Neural cell (in vitro differentiated cells): ENCODE data around the gene SLC10A7. TPM values are rescaled to one million over a fixed set of nuclear protein-coding genes. Genes with fewer than 3 reads are reported as not detected.

Experiments used
- H2AFZ ChIP-seq: fragments of 200-600, 300-800 bp; sonication (generic), shearing (Covaris generic); 2 replicates; pipeline ENCODE4 v1.6.0; 2014; ENCODE audit warnings: low read depth, mild to moderate bottlenecking, antibody characterized with exemption, low read length, moderate library complexity
- H3F3A ChIP-seq: fragments of 200-600 bp; shearing (Covaris generic); 2 replicates; pipeline ENCODE4 v1.6.1; 2016; ENCODE audit warnings: mild to moderate bottlenecking, moderate library complexity, mixed read lengths, antibody characterized with exemption, low read length; ENCODE audit not compliant: insufficient read depth, poor library complexity, severe bottlenecking
- H3K27ac ChIP-seq: fragments of 200-600, 300-800 bp; sonication (generic), shearing (Covaris generic); 2 replicates; pipeline ENCODE4 v1.5.1; 2014; ENCODE audit warnings: mild to moderate bottlenecking, low read length, moderate library complexity
- H3K27me3 ChIP-seq: fragments of 300-800, 200-600 bp; sonication (generic), shearing (Covaris generic); 2 replicates; pipeline ENCODE4 v1.6.0; 2014; ENCODE audit warnings: mild to moderate bottlenecking, low read depth, low read length, moderate library complexity; ENCODE audit not compliant: insufficient read depth
- H3K36me3 ChIP-seq: fragments of 300-800, 200-600 bp; sonication (generic), shearing (Covaris generic); 2 replicates; pipeline ENCODE4 v1.5.1; 2014; ENCODE audit warnings: mild to moderate bottlenecking, antibody characterized with exemption, low read length, moderate library complexity; ENCODE audit not compliant: insufficient read depth
- H3K4me2 ChIP-seq: fragments of 300-800, 200-600 bp; sonication (generic), shearing (Covaris generic); 2 replicates; pipeline ENCODE4 v1.6.0; 2014; ENCODE audit warnings: mild to moderate bottlenecking, low read length
- H3K4me3 ChIP-seq: fragments of 300-800, 200-600 bp; sonication (generic), shearing (Covaris generic); 2 replicates; pipeline ENCODE4 v1.5.1; 2014; ENCODE audit warnings: mild to moderate bottlenecking, low read length, moderate library complexity
- H3K79me2 ChIP-seq: fragments of 200-600 bp; shearing (Covaris generic); replicated peaks from 2 replicates; pipeline ENCODE4 v1.6.0; 2014; ENCODE audit warnings: mild to moderate bottlenecking, low read length, moderate library complexity; ENCODE audit not compliant: insufficient read depth
- H3K9ac ChIP-seq: fragments of 300-800, 200-600 bp; sonication (generic), shearing (Covaris generic); 2 replicates; pipeline ENCODE4 v1.6.1; 2016; ENCODE audit warnings: mild to moderate bottlenecking, low read length, mixed read lengths
- H3K9me2 ChIP-seq: fragments of 200-600 bp; shearing (Covaris generic); 2 replicates; pipeline ENCODE4 v1.6.1; 2016; ENCODE audit warnings: mild to moderate bottlenecking, low read length, mixed read lengths; ENCODE audit not compliant: insufficient read depth
- H3K9me3 ChIP-seq: fragments of 200-600, 300-800 bp; sonication (generic), shearing (Covaris generic); 2 replicates; pipeline ENCODE4 v1.6.1; 2016; ENCODE audit warnings: mild to moderate bottlenecking, mixed run types, low read length, moderate library complexity, mixed read lengths
- H4K20me1 ChIP-seq: fragments of 200-600 bp; shearing (Covaris generic); 2 replicates; pipeline ENCODE4 v1.6.1; 2016; ENCODE audit warnings: mild to moderate bottlenecking, mixed run types; ENCODE audit not compliant: insufficient read depth
- CTCF ChIP-seq: fragments of 450-650 bp; IDR thresholded peaks from 2 replicates; pipeline ENCODE4 v1.5.1; 2014; ENCODE audit warnings: antibody characterized with exemption, mild to moderate bottlenecking, moderate library complexity; ENCODE audit not compliant: poor library complexity, severe bottlenecking
- EP300 ChIP-seq: fragments of 450-650 bp; conservative IDR thresholded peaks from 2 replicates; pipeline ENCODE4 v1.6.1; 2014; ENCODE audit warnings: antibody characterized with exemption, mild to moderate bottlenecking, moderate library complexity; ENCODE audit not compliant: poor library complexity, severe bottlenecking
- EZH2 ChIP-seq: fragments of 200-600, 300-800 bp; shearing (Covaris generic), sonication (generic); IDR thresholded peaks from 2 replicates; pipeline ENCODE4 v1.6.1; 2014; ENCODE audit warnings: antibody characterized with exemption, low read length, borderline replicate concordance, mild to moderate bottlenecking; ENCODE audit not compliant: insufficient read depth, poor library complexity, severe bottlenecking
- MXI1 ChIP-seq: fragments of 450-650 bp; conservative IDR thresholded peaks from 2 replicates; pipeline ENCODE4 v1.6.1; 2014; ENCODE audit warnings: antibody characterized with exemption, mild to moderate bottlenecking; ENCODE audit not compliant: poor library complexity, severe bottlenecking
- POLR2AphosphoS5 ChIP-seq: IDR thresholded peaks from 2 replicates; pipeline ENCODE4 v1.6.1; 2012
- RAD21 ChIP-seq: fragments of 450-650 bp; conservative IDR thresholded peaks from 2 replicates; pipeline ENCODE4 v1.6.1; 2014; ENCODE audit warnings: antibody characterized with exemption, mild to moderate bottlenecking, moderate library complexity
- REST ChIP-seq: IDR thresholded peaks from 2 replicates; pipeline ENCODE4 v1.6.1; 2012; ENCODE audit warnings: borderline replicate concordance
- SMC3 ChIP-seq: fragments of 450-650 bp; conservative IDR thresholded peaks from 2 replicates; pipeline ENCODE4 v1.6.1; 2014; ENCODE audit warnings: antibody characterized with exemption, mild to moderate bottlenecking, moderate library complexity; ENCODE audit not compliant: poor library complexity
- TAF1 ChIP-seq: IDR thresholded peaks from 2 replicates; pipeline ENCODE4 v1.6.1; 2012; ENCODE audit warnings: low read depth
- polyA plus RNA-seq: library from polyadenylated mRNA; depleted of rRNA; stranded (reverse); fragments of >200 nt; gene quantifications from 2 replicates; pipeline ENCODE4 v1.2.3, GENCODE V29; 2014

The SLC10A7 gene
- polyA plus RNA-seq, 1 donor from 2014 or later, result 5.5 TPM

DNA sequence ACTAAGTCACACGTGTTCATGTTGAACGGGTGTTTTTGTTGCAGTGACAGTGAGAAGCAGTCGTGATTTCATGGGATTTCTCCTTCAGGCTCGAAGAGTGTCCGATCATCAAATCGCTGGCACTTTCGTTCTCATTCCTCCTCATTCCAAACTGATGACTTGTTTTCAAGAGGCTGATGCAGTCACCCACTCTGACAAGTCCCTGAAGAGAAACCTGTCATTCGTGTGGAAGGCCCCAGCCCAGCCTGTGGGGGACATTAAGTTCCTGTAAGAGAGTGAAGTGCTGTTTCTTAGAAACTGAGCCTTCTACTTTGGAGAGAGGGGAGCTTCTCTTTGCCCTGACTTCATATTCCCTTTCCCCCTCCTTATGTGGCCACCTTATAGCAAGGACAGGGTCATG lies 299.4 kb downstream of the SLC10A7 start:
- H3K4me3 ChIP-seq, result no peak overlapping the region
- no peaks in the 10 kb centered on the region for H3K36me3 ChIP-seq
- no peaks in the 10 kb centered on the region for H3K9me2 ChIP-seq
- no peaks in the 10 kb centered on the region for H3F3A ChIP-seq
- H3K9ac ChIP-seq, result no peak overlapping the region
- H2AFZ ChIP-seq, result no peak overlapping the region
- H4K20me1 ChIP-seq, result no peaks in the 10 kb centered on the region
- H3K27me3 ChIP-seq, result no peaks in the 10 kb centered on the region
- no peaks in the 10 kb centered on the region for H3K79me2 ChIP-seq
- H3K9me3 ChIP-seq, result no peaks in the 10 kb centered on the region
- no peak overlapping the region for H3K4me2 ChIP-seq
- H3K27ac ChIP-seq, result no peak overlapping the region
- TF ChIP-seq CTCF (no peak), POLR2AphosphoS5 (no peak), EP300 (no peak), REST (no peak), RAD21 (no peak), MXI1 (no peak), TAF1 (no peak), SMC3 (no peak), EZH2 (no peak)

DNA sequence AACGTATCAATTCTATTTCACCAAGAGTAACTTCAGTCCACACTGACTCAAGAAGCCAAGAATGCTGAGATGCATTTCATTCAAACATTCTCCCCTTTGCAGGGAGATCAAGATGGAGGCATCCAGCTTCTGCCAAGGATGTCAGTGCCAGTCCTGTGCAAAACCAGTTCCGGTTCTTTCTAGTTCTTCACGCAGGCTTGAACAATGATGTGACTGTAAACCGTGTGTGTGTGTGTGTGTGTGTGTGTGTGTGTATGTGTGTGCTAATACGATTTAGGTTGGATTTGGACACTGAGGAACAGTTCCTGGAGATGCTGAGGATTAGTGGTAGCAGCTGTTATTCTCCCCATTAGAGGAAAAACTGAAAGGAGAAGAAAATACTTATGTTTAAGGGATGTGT lies 307.5 kb downstream of the SLC10A7 start, which contains the start of gene REELD1:
TSS of gene REELD1 (plus strand) at position 301 of the 400 bp plus-strand sequence. CDS start 2,415 bp downstream, outside the sequence.
- Histone ChIP-seq H3K9me2 (no peaks in the 10 kb centered on the region), H2AFZ (no peak within 1 kb of the TSS), H3F3A (no peaks in the 10 kb centered on the region), H3K36me3 (no peaks in the 10 kb centered on the region), H3K4me3 (no peak within 1 kb of the TSS), H3K79me2 (no peaks in the 10 kb centered on the region), H3K4me2 (no peak within 1 kb of the TSS), H3K27me3 (no peaks in the 10 kb centered on the region), H4K20me1 (no peaks in the 10 kb centered on the region), H3K27ac (no peak within 1 kb of the TSS), H3K9ac (no peak within 1 kb of the TSS), H3K9me3 (no peaks in the 10 kb centered on the region)
- TF ChIP-seq EZH2, result no peak
- no peak for TF ChIP-seq POLR2AphosphoS5
- no peak for TF ChIP-seq EP300
- TF ChIP-seq CTCF, result no peak
